H1 (cell line): ENCODE data around the gene LCA5L.

Experiments
- CEBPB ChIP-seq: IDR thresholded peaks from 2 replicates; pipeline ENCODE4 v1.6.1; 2012; ENCODE audit warnings: low read depth, low read length
- CREB1 ChIP-seq: IDR thresholded peaks from 2 replicates; pipeline ENCODE4 v1.6.1; 2012; ENCODE audit warnings: inconsistent platforms
- EP300 ChIP-seq, 2 experiments: IDR thresholded peaks; 1 replicate in 1 of 2; 2 replicates in 1 of 2; pipeline ENCODE4 v1.6.1; 2011 to 2012; ENCODE audit warnings: low read depth in 2 of 2, low read length in 2 of 2, mild to moderate bottlenecking in 2 of 2, borderline replicate concordance in 1 of 2, inconsistent platforms in 1 of 2, moderate library complexity in 1 of 2
- GABPA ChIP-seq: IDR thresholded peaks from 2 replicates; pipeline ENCODE4 v1.6.1; 2011; ENCODE audit warnings: mild to moderate bottlenecking, low read length, moderate library complexity, borderline replicate concordance; ENCODE audit not compliant: insufficient read depth
- MAFK ChIP-seq: IDR thresholded peaks from 2 replicates; pipeline ENCODE4 v1.6.1; 2012; ENCODE audit warnings: low read depth, mild to moderate bottlenecking, improper control_type of control experiment, low read length
- SUZ12 ChIP-seq: fragments of 200-600 bp; sonication (generic); IDR thresholded peaks from 2 replicates; pipeline ENCODE4 v1.6.1; 2012; ENCODE audit warnings: mild to moderate bottlenecking, inconsistent platforms, low read length, moderate library complexity, mixed read lengths
- TAF1 ChIP-seq: IDR thresholded peaks from 2 replicates; pipeline ENCODE4 v1.6.1; 2011; ENCODE audit warnings: mild to moderate bottlenecking, low read depth, low read length
- TF ChIP-seq, protein P1 (sequence below), 3 experiments: IDR thresholded peaks; 1 replicate in 2 of 3; 2 replicates in 1 of 3; pipeline versions ENCODE4 v1.5.1 to v1.6.1; 2011; ENCODE audit warnings: low read length in 3 of 3, mild to moderate bottlenecking in 3 of 3, inconsistent platforms in 2 of 3, low read depth in 1 of 3, moderate library complexity in 1 of 3; ENCODE audit not compliant: insufficient read depth in 1 of 3; ENCODE audit errors: control extremely low read depth in 1 of 3

DNA sequence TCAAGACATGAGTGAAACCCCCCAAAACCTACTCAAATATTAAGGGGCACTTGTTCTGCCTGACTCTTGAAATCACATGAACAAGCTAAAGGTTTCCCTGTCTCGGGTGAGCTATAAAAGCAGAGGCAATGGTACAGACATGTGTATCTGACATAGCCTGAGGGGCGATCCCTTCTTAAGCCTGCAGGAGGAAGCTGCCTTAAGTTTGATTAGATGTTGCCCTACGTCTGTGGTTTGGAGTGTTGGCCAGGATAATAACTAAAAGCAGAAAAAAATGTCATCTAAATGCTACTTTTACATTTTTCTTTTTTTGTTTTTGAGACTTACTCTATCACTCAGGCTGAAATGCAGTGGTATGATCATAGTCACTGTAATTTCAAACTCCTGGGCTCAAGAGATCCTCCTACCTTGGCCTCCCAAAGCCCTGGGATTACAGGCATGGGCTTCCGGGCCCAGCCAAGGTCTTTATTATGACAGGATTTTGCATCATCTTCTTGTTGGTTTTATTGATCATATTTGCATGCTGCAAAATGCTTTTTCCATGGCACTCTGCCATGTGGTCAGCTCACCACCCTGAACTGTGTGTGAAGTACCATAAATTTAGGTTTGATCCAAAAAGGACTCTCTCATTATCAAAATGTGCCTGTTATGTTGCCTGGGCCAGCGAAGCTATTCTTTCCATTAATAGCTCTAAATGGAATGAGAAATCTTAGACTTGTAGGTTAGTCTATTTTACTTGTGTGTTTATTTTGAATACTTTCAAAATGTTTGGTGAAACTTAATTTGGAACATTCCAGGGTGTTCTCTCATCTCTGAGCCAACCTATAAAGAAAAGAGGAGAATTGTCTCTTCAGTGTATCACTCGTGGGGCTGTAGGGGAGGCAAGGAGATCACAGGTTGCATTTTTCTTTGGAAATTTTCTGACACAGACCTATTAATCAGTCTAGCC lies 81.7 kb downstream of the LCA5L start:
- TF ChIP-seq TAF1 = no peak
- no peak for TF ChIP-seq GABPA
- TF ChIP-seq MAFK = no peak
- no peak for TF ChIP-seq SUZ12
- TF ChIP-seq, protein P1, sequence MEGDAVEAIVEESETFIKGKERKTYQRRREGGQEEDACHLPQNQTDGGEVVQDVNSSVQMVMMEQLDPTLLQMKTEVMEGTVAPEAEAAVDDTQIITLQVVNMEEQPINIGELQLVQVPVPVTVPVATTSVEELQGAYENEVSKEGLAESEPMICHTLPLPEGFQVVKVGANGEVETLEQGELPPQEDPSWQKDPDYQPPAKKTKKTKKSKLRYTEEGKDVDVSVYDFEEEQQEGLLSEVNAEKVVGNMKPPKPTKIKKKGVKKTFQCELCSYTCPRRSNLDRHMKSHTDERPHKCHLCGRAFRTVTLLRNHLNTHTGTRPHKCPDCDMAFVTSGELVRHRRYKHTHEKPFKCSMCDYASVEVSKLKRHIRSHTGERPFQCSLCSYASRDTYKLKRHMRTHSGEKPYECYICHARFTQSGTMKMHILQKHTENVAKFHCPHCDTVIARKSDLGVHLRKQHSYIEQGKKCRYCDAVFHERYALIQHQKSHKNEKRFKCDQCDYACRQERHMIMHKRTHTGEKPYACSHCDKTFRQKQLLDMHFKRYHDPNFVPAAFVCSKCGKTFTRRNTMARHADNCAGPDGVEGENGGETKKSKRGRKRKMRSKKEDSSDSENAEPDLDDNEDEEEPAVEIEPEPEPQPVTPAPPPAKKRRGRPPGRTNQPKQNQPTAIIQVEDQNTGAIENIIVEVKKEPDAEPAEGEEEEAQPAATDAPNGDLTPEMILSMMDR (IDR thresholded peaks at IDR 0.05; ENCODE audit: control extremely low read depth in 1 of 3, insufficient read depth in 1 of 3, low read depth in 1 of 3, low read length in 3 of 3) = no peak
- TF ChIP-seq EP300 (IDR thresholded peaks at IDR 0.05; ENCODE audit: borderline replicate concordance in 1 of 2, low read depth in 2 of 2, low read length in 2 of 2) = no peak
- no peak for TF ChIP-seq CREB1
- TF ChIP-seq CEBPB = no peak
